SK-N-MC (cell line): Measurements from ENCODE around the gene FOXP3.

Source experiments
- EZH2 ChIP-seq: fragments of 200-600 bp; sonication (generic); IDR thresholded peaks from one replicate; pipeline ENCODE4 v1.6.1; 2017; ENCODE audit warnings: antibody characterized with exemption
- FOXP2 ChIP-seq: optimal IDR thresholded peaks from 2 replicates; pipeline ENCODE3; 2011; ENCODE audit warnings: mild to moderate bottlenecking, moderate library complexity; ENCODE audit not compliant: insufficient read depth; ENCODE audit errors: extremely low read length, control extremely low read depth
- POLR2AphosphoS5 ChIP-seq: IDR thresholded peaks from 2 replicates; pipeline ENCODE4 v1.6.1; 2012; ENCODE audit warnings: mild to moderate bottlenecking, low read depth, low read length, borderline replicate concordance

- TF ChIP-seq EZH2 (no peak), POLR2AphosphoS5 (no peak), FOXP2 (no peak)
Measured at GRCh38 chrX:49249616-49250015, 14.9 kb downstream of the FOXP3 start.
